Stimulated activated CD4-positive, alpha-beta T cell treated with anti-CD3 and anti-CD28 coated beads, TNF-alpha, amount 100 ng/mL, for 4 hours (primary cell): Measurements from ENCODE around the gene ACOT12.
"Not testable (repeated sequence)": the region's sequence is repeated elsewhere in the genome, so short reads cannot be mapped to it uniquely, and the experiment has no call there.

ENCODE experiments used
- DNase-seq, 3 experiments: peaks; one replicate each; pipeline ENCODE4 v3.0.0-alpha.2; 2020; ENCODE audit warnings: low read depth in 3 of 3

ACOT12 gene

GRCh38 chr5:81393783-81394718 is at the start of gene ACOT12:
ACOT12 (minus strand) TSS chr5:81394134; CDS start chr5:81394114, 20 bp downstream.
- DNase-seq, result no peak

- DNase-seq, result no peak
Measured at GRCh38 chr5:81435023-81435422, 41.1 kb upstream of the ACOT12 start.

- no peak for DNase-seq
Measured at GRCh38 chr5:81429985-81430384, 36.1 kb upstream of the ACOT12 start.

- DNase-seq, result no peak
Measured at GRCh38 chr5:81429363-81429762, 35.4 kb upstream of the ACOT12 start.

GRCh38 chr5:81428861-81429260 is 34.9 kb upstream of the ACOT12 start:
- no peak for DNase-seq

GRCh38 chr5:81428446-81428845 is 34.5 kb upstream of the ACOT12 start:
- no peak for DNase-seq

GRCh38 chr5:81427566-81427965 is 33.6 kb upstream of the ACOT12 start:
- DNase-seq, result no peak

GRCh38 chr5:81426359-81427030 is 32.6 kb upstream of the ACOT12 start:
- no peak for DNase-seq

- DNase-seq, result no peak
Measured at GRCh38 chr5:81425569-81425968, 31.6 kb upstream of the ACOT12 start.

- DNase-seq, result no peak
Measured at GRCh38 chr5:81424728-81425127, 30.8 kb upstream of the ACOT12 start.

GRCh38 chr5:81422671-81423070 is 28.7 kb upstream of the ACOT12 start:
- DNase-seq, result no peak

GRCh38 chr5:81420039-81420667 is 26.2 kb upstream of the ACOT12 start:
- DNase-seq, result no peak

GRCh38 chr5:81418606-81419005 is 24.7 kb upstream of the ACOT12 start:
- no peak for DNase-seq

GRCh38 chr5:81417052-81417451 is 23.1 kb upstream of the ACOT12 start:
- no peak for DNase-seq

GRCh38 chr5:81409896-81410295 is 16.0 kb upstream of the ACOT12 start:
- DNase-seq, result no peak

- DNase-seq, result no peak
Measured at GRCh38 chr5:81409361-81409760, 15.4 kb upstream of the ACOT12 start.

- no peak for DNase-seq
Measured at GRCh38 chr5:81408496-81408895, 14.6 kb upstream of the ACOT12 start.

GRCh38 chr5:81407811-81408210 is 13.9 kb upstream of the ACOT12 start:
- not testable (repeated sequence) for DNase-seq

- no peak for DNase-seq
Measured at GRCh38 chr5:81405126-81405891, 11.4 kb upstream of the ACOT12 start.

- DNase-seq, result no peak
Measured at GRCh38 chr5:81402192-81402930, 8.4 kb upstream of the ACOT12 start.

- no peak for DNase-seq
Measured at GRCh38 chr5:81401266-81401665, 7.3 kb upstream of the ACOT12 start.
